ENCODE measurements around the gene WSCD1. TPM values are rescaled to one million over a fixed set of nuclear protein-coding genes. Genes with fewer than 3 reads are reported as not detected.

Gene WSCD1
- total and polyA plus RNA-seq, 9 donors, result 0.53 to 4.4 (median 1.7) TPM

GRCh38 chr17:6145946-6146345 is 75.8 kb downstream of the WSCD1 start:
- Histone ChIP-seq H3K27ac (no peak overlapping the region), H3K9me3 (no peaks in the 10 kb centered on the region), H3K27me3 (no peaks in the 10 kb centered on the region), H3K4me3 (no peak overlapping the region), H3K36me3 (no peaks in the 10 kb centered on the region), H3K4me1 (ENCODE audit: insufficient read depth) (no peaks in the 10 kb centered on the region)
- WGBS, 3 donors, result 78 to 89% (median 84%) methylated on average over 4 of the region's 4 CpGs
- intact Hi-C loops (cut with DNase I), result no loop called here
- no peak for DNase-seq
- no peak for TF ChIP-seq EP300 (IDR thresholded peaks at IDR 0.05)
- TF ChIP-seq CTCF (IDR thresholded peaks at IDR 0.05), result no peak

GRCh38 chr17:6147042-6147441 is 76.9 kb downstream of the WSCD1 start:
- no peak overlapping the region for H3K27ac ChIP-seq
- no peaks in the 10 kb centered on the region for H3K27me3 ChIP-seq
- H3K36me3 ChIP-seq, result no peaks in the 10 kb centered on the region
- H3K4me1 ChIP-seq (ENCODE audit: insufficient read depth), result no peaks in the 10 kb centered on the region
- intact Hi-C loops (cut with DNase I), result no loop called here
- DNase-seq, result no peak
- H3K9me3 ChIP-seq, result no peaks in the 10 kb centered on the region
- TF ChIP-seq EP300 (IDR thresholded peaks at IDR 0.05) (no peak), CTCF (IDR thresholded peaks at IDR 0.05) (no peak), POLR2A (IDR thresholded peaks at IDR 0.05) (no peak)
- H3K4me3 ChIP-seq, result no peak overlapping the region
- 65 to 71% (median 68%) methylated on average over 7 of the region's 7 CpGs for WGBS, 3 donors

GRCh38 chr17:6153375-6153774 is 83.2 kb downstream of the WSCD1 start:
- WGBS, 3 donors, result 64 to 76% (median 72%) methylated on average over 6 of the region's 6 CpGs
- no peak overlapping the region for H3K27ac ChIP-seq
- H3K36me3 ChIP-seq, result no peaks in the 10 kb centered on the region
- no peaks in the 10 kb centered on the region for H3K9me3 ChIP-seq
- no peaks in the 10 kb centered on the region for H3K4me1 ChIP-seq (ENCODE audit: insufficient read depth)
- no peak overlapping the region for H3K4me3 ChIP-seq
- intact Hi-C loops (cut with DNase I), result no loop called here
- no peaks in the 10 kb centered on the region for H3K27me3 ChIP-seq
- no peak for DNase-seq
- no peak for TF ChIP-seq EP300 (IDR thresholded peaks at IDR 0.05)
- TF ChIP-seq POLR2A (IDR thresholded peaks at IDR 0.05), result no peak
- TF ChIP-seq CTCF (IDR thresholded peaks at IDR 0.05), result no peak

GRCh38 chr17:6157716-6158115 is 87.5 kb downstream of the WSCD1 start:
- Histone ChIP-seq H3K4me3 (no peak overlapping the region), H3K27ac (no peak overlapping the region), H3K4me1 (ENCODE audit: insufficient read depth) (no peaks in the 10 kb centered on the region), H3K36me3 (no peaks in the 10 kb centered on the region), H3K27me3 (no peaks in the 10 kb centered on the region), H3K9me3 (no peaks in the 10 kb centered on the region)
- intact Hi-C loops (cut with DNase I), result no loop called here
- WGBS, 3 donors, result 63 to 86% (median 80%) methylated on average over 4 of the region's 4 CpGs
- no peak for TF ChIP-seq POLR2A (IDR thresholded peaks at IDR 0.05)
- TF ChIP-seq CTCF (IDR thresholded peaks at IDR 0.05), result no peak
- TF ChIP-seq EP300 (IDR thresholded peaks at IDR 0.05), result no peak
- no peak for DNase-seq

Measured in ovary (tissue), 9 donors.